Middle frontal gyrus (tissue), 1 donor: ENCODE data around the gene C1orf21.

ENCODE experiments used
- DNase-seq: peaks from one replicate; pipeline ENCODE4 v3.0.0-alpha.2; 2015; ENCODE audit warnings: low spot score; ENCODE audit errors: extremely low spot score

C1orf21 gene

DNA sequence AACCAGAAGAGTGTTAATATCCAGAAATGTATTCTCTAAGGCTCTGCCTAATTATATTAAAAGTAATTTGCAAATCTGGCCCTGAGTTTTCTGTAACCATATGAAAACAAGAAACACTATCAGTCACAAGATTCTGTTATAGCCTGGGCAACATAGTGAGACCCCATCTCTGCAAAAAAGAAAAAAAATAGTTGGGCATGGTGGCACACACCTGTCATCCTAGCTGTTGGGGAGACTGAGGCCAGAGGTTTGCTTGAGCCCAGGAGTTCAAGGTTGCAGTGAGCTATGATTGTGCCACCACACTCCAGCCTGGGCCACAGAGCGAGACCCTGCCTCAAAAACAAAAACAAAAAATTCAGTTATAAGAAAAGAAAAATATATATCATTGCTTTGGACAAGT, 25.6 kb downstream of the C1orf21 start:
- DNase-seq, result no peak

DNA sequence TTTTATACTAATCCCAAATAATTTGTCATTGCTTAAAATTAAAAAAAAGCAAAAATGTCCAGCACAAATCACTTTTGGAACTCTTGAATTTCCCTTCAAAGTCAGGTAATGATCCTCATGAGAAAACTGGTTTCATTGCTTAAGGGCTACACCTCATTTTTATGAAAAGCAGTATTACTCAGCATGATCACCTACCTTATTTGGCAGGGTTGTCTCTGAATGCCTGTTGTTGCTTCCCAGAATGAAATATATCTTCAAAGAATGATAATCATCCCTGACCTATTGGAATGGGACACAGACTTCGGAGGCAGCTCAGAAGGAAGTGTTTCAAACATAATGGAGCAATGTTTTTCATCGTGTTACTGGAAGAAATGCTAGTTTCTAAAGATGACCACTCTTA, 29.7 kb downstream of the C1orf21 start:
- DNase-seq, result no peak

DNA sequence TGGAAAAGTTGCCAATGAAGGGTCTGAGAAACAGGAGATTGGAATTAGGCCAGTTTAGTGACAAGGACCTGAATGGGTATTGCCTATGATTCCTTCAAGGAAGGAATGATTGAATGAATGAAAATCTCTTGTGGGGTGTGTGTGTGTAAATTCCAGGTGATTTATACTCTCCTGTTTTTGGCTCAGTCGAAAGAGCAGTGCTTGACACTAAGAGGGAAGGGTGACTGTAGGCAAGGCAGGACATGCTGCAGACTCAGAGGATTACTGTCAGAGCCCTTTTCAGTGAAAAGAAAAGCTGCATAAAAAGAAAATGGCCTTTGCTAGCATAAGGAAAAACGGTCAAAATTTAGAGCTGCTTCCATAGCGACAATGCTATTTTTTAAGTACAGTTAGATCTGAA, 30.1 kb downstream of the C1orf21 start:
- no peak for DNase-seq

DNA sequence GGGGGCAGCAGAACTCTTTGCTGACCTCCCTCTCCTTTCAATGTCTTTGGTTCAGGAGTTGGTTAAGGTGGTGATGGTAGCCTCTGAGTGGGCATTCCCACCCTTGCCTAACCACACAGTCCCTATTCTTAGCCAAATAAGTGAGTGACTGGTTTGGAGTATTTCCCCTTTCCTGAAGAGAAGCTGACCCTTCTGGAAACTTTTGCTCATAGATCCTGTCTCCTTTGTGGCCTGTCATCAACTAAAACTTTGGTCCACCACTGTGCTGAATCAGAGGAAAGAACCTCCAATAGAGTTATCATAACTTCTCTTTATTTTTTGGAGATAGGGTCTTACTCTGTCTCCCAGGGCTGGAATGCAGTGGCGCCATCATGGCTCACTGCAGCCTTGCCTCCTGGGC, 31.1 kb downstream of the C1orf21 start:
- no peak for DNase-seq

DNA sequence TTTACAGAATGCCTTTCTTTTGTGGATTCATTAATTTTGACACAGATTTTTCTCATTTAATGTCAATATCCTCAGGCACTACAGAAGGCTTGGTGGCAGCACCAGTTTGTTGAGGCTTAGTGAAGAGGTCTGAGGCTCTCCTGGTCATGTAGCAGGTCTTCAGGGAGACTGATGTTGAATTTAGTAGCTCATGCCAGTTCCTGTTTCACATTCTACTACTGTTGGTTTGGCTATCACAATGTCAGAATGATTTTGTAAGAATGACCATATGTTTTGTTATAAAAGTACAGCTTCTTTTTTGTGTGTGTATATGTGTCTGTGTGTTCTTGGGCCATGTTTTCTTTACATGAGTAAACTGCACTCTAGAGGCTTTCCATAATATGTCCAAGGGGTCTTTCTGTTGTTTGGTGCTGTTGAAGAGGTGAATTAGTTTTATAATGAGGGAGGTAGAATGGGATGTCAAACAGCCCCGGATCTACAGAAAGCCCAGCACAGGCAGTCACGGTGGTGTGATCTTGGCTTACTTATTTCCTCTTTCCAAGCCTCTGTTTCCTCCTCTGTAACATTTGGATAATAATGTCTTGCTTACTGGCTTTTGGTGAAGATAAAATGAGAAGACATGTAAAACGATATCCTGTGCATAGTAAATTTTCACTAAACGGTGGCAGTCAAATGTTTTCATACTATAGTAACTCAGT, 32.0 kb downstream of the C1orf21 start:
- no peak for DNase-seq

DNA sequence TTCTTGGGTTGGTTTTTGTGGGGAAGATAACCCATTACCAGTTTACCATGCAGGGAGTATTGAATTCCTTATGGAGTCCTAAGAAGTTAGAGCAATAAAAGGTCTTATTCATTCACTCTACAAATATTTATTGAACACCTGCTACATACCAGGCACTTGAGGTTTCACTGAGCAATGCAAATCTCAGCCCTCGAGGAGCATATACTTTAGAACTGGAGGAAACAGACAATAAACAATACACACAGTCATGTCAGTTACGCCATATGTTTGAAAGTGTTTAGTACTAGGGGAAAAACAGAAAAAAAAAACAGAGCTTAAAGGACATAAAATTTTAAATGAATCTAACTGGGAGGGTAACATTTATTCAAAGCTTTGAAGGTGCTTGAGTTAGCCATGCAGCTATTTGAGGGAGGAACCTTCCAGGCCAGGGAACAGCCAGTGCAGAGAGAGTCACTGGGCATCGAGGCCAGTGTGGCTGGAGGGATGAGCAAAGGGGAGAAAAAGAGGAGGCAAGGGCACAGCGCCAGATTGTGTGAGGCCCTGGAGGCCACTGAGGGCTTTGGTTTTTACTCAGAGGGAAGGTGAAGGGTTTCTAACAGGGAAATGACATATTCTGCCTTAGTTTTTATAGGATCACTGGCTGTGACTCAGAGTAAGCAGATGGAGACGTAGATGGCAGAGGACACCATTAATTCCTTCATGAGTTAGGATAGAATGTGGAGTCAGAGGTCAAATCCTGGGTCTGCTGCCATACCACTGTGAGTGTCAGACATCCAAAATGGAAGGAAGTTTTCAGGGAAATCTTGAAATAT, 32.7 kb downstream of the C1orf21 start:
- DNase-seq, result no peak

DNA sequence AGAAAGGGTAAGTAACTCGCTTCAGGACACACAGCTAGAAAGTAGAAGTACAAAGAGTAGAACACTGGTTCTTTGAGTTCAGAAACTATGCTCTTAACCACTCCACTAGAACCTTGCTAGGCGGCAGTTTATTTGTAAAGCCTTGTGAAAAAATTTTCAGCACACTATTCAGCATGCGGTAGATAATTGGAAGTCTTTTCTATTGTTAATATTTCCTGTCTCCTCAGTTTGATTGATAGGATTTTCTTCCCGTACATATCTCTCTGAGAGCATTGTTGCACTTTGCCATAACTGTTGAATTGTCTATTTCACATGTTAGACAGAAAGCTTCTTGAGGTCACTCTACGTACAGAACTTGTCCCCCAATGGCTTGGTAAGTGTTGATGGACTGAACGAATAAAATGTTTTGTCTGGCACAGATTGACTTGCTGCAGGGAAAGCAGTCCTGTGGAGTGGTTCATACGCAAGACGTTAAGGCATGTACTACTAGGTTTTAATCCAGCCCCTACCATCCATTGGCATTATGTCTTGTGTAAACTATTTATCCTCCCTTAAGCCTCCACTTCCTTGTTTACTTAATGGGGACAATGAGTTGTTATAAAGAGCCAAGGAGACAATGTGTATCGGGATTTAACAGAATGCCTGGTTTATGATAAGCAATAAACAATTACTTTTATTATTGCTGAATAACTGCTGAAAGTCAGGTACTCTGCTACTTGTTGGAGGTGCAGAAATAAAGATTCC, 35.8 kb downstream of the C1orf21 start:
- no peak for DNase-seq

DNA sequence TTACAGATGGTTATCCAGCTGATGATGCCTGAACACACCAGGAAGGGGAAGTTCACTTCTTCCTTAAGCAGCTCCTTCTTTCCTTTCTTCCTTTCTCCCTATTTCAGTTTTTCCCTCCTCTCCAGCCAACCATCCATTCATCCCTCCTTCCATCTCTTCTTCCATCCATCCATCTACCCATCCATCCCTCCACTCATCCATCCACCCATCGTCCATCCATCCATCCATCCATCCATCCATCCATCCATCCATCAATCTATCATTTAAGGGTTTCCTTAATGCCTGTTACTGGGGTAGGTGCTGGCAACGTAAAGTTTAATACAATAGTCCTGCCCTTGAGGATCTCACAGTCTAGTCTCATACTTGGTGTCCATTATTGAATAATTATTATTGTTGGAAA, 36.8 kb downstream of the C1orf21 start:
- no peak for DNase-seq

DNA sequence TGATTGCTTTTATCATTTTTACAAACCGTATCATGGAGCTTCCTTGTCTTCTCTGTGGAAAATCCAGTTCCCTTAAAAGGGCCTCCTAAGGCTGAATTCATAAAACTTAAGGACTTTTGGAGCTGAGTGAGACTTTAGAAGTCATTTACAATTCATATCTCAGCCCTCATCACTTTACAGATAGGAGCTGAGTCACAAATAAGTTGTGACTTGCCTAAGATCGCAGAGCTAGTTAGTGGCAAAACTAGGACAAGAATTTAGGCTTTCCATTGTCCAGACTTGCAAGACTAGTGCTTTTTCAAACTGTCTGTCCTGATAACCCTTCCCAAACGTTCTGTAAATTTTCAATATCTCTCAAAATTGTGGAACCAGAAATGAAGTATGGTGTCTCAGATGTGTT, 37.3 kb downstream of the C1orf21 start:
- no peak for DNase-seq

DNA sequence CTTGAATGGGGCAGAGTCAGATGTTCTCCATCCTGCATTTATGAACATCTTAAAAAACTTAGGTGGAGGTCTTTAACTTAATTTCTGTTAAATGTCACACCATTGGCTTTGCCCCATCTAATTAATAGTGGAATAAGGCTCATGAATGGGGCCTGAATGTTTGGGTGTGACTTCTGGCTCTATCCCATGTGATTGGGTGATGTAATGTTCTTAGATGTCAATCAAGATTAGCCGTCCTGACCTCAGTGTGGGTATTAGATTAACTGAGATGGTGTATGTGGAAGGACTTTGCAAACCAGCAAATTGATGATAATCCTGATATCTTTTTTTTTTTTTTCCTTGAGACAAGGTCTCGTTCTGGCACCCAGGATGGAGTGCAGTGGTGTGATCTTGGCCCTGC, 38.1 kb downstream of the C1orf21 start:
- no peak for DNase-seq

DNA sequence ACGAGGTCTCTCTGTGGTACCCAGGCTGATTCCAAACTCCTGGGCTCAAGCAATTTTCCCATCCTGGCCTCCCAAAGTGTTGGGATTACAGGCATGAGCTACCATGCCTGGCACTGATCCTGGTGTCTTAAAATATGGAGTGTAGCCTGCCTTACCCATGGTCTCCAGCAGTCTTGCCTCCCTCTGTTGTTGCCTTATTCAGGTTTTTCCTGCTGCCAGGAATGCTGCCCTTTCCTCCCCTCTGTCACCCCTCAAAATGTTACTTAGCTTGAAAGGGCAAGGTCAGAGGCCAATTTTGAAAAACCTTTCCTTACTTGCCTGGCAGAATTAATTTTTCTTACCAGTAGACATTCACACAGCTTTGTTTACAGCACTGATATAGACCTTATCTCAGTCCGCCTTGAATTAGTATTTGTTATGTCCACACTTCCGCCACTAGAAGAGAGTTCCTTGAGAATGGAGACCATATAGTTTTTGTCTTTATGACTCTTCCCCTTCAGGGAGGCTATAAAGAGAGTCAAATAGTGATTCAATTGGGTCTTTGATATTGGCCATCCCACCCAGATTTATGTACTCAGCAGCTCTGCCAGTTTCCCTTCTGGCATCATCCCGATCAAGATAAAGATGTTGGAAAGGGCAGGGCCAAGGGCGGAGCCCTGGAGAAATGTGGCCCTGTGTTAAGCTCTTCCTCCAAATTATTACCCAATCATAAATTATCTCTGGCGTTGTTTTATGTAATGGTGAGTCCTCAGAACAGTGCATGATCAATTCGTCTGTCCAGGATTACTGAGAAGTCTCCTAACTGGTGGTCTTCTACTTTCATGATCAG, 38.8 kb downstream of the C1orf21 start:
- DNase-seq, result no peak

DNA sequence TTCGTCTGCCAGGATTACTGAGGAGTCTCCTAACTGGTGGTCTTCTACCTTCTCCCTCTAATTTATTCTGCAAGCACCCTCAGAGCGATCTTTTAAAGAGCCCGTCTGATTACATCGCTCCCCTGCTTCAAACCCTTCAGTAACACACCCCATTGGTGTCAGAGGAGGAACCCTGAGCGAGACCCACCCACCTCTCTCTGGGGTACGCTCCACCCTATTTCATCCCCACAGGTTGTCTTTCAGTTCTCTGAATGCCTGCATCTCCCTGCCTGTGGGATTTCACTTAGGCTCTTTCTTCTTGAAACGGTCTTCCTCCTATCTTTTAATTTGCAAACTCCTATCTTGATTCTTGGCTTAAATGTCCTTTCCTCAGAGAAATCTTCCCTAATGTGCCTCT, 39.4 kb downstream of the C1orf21 start:
- DNase-seq, result no peak

DNA sequence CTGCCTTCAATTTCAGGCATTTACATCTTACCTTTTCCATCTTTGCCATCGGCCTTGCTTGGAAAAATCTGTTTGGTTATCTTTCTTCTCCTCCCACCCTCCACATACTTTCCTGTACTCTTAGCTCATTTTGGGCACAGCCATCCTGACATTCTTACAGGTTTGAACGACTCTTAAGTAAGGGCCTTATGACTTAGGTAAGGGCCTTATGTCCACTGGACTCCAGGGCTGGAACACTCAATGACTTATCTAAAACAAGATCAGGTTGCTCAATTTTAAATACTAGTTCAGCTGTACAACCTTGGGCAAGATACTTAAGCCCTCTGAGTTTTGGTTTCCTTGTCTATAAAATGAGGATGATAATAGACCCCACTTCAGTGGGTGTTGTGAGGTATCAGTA, 40.9 kb downstream of the C1orf21 start:
- no peak for DNase-seq

DNA sequence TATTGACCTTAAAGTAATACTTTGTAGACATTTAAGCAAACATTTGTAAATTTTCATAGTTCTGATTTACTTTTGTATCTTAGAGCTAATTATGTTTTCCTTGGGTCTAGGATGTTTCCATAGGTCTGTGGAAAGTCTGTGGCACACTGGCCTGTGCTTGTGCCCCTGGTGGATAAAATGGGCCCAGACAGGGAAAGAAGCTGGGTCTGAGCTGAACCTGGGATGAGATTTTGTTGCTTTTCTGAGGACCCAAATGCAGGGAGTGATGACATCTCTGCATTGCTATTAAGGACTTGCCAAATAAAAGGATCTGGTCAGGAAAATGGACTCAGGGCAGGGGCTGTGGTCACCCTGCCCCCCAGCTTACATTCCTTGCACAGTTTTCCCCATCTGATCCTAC, 41.8 kb downstream of the C1orf21 start:
- DNase-seq, result no peak

DNA sequence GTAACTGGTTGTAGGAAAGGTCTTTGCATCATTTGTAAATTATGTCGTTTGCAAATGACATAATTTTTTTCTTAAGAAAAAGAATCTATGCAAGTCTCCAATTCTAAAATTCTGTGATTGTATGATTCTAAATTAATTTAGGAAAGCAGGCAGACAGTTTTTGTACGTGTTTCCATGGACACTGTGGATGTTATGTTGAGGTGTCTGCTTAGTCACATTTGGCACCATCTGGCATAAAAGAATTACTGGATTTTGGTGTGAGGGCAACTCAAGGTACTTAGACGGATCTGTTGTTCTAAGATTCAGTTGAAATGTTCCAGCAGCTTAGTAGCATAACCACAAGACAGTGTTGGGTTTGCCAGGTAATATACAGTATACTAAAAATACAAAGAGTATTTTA, 42.5 kb downstream of the C1orf21 start:
- peak; percentile 32 for DNase-seq

DNA sequence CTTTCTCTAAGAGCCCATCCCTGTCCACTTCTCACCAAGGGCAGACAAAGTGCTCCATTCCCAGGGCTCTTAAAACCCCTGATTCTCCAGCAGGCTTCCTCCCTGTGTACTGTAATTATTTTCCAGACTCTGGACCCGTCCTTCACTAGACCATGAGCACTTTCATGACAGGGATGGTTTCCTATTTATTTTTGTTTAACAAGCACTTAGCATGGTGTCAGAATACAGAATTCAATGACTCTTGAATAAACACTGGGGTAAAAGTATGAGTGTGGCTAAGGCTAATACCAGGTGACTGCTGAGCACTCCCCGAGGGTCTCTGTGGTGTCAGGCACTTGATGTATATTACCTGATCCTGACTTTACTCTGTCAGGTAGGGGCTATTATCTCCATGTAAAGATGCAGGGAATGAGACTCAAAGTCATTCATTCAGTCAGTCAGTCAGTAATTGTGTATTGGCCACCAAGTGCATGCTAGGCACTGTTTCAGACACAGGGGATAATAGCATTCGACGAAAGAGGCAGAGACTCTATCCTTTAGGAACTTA, 47.2 kb downstream of the C1orf21 start:
- no peak for DNase-seq

DNA sequence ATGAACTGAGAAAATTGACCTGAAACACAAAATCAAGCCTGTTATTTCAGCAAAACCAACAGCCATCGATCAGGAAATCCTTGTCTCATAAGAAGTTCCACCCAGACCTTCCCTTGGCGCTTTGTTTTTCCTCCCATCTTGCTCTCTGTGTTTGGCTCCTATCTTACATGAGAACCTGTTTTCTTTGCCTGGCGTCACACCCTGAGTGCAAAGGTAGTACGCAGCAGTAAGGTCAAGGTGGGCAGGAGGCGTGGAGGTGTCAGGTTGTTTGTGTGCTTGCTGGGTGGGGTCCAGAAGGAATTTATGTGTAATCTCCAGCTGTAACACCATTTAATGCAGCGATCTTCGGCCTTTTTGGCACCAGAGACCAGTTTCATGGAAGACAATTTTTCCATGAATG, 50.5 kb downstream of the C1orf21 start:
- DNase-seq, result no peak

DNA sequence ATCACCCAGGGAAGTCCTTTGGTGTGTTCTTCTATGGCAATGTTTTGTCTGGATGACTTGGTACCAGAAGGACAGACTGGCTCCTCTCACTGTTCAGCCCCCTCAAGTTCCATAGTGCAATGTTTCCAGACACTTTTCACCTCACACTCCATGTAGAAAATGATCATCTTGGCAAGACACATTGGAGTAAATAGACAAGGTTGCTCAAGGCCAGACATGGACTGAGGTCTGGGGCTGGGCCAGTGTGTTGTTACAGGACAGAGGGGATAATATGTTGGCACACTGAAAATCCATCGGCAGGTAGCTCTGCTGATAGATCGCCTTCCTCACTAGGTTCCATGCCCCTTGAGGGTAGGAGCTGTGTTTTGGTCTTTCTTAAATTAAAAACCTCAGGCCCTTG, 51.5 kb downstream of the C1orf21 start:
- DNase-seq, result no peak

DNA sequence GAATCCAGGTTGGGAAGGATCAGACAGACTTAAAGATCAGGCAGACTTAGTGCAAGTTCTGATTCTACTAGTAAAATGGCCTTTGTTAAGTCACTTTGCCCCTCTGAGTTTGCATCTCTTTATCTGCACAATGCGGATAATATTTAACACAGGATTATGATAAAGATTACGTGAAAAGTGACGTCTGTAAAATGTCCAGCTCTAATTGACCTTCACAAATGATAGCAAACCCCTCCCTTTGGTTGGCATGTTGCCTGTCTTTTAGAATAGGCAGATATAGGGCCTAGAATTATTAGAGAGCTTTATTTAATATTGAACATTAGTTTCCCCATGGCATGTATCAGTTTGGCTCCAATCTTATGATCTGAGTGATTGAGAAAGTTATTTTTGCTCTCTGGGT, 55.4 kb downstream of the C1orf21 start:
- DNase-seq, result no peak

DNA sequence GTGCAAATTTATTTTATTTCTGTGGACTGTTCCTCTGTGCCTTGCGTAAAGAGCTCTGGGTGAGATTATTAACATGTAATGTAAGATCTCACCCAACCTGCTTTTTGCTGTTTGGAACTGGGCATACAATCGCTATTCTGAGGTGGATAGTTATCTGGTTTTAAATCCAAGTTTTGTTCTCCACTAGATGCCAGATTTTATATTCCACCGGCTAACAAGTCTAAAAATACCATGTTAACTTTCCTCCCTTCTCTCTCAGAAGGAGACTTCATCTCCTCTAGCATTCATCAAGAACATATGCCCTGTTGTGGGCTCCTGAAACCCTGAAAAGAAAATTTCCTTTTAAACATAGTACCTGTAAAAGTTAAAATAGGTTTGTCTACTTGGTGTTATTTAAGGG, 56.4 kb downstream of the C1orf21 start:
- no peak for DNase-seq

DNA sequence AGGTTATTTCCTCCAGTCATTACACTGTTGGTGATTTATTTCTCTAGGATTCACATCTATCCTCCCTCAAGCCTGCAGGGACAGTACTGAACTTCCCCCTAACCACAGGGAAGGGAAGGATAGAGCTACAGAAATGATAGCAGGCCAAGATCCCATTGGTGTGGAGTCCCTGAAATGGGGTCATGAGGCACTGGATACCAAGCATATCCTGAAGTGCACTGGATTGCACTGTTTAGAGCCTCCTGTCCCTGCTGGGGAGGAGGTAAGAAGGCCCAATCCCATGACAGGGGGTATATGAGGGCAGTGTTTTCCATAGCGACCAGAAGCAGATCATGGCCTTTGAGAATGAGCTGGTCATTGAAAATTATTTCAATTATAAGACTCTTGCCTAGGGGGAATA, 56.8 kb downstream of the C1orf21 start:
- no peak for DNase-seq
